OCI-LY3 (cell line): Measurements from ENCODE around the gene RETN.

Experiments used
- H2AFZ ChIP-seq: fragments of 200-600, 300-600 bp; shearing (Covaris generic); 2 replicates; pipeline ENCODE4 v1.6.0; 2014; ENCODE audit warnings: antibody characterized with exemption, low read depth, low read length
- H3K27ac ChIP-seq: fragments of 200-600, 300-600 bp; sonication (generic); 2 replicates; pipeline ENCODE4 v1.5.1; 2014; ENCODE audit warnings: mild to moderate bottlenecking, low read length, moderate library complexity, mixed read lengths
- H3K27me3 ChIP-seq: fragments of 200-600, 300-600 bp; sonication (generic); 2 replicates; pipeline ENCODE4 v1.6.1; 2014; ENCODE audit warnings: low read depth, low read length, mixed read lengths
- H3K36me3 ChIP-seq: fragments of 200-600, 300-600 bp; sonication (generic); replicated peaks from 2 replicates; pipeline ENCODE3; 2014; ENCODE audit warnings: low read depth, low read length, mixed read lengths
- H3K4me1 ChIP-seq: fragments of 300-600, 200-600 bp; sonication (generic); 2 replicates; pipeline ENCODE4 v1.6.1; 2014; ENCODE audit warnings: low read length, mixed read lengths
- H3K4me2 ChIP-seq: fragments of 200-600, 300-600 bp; sonication (generic); 2 replicates; pipeline ENCODE4 v1.6.1; 2014; ENCODE audit warnings: low read length, mixed read lengths
- H3K4me3 ChIP-seq: fragments of 300-600, 200-600 bp; sonication (generic); 2 replicates; pipeline ENCODE4 v1.5.1; 2014; ENCODE audit warnings: antibody characterized with exemption, mild to moderate bottlenecking, low read length, moderate library complexity
- H3K79me2 ChIP-seq: fragments of 300-600, 200-600 bp; shearing (Covaris generic); 2 replicates; pipeline ENCODE4 v1.6.1; 2014; ENCODE audit warnings: mild to moderate bottlenecking, low read length, mixed read lengths
- H3K9ac ChIP-seq: fragments of 300-600, 200-600 bp; shearing (Covaris generic); 2 replicates; pipeline ENCODE4 v1.6.0; 2014; ENCODE audit warnings: mild to moderate bottlenecking, low read length, moderate library complexity
- H3K9me3 ChIP-seq: fragments of 200-600, 300-600 bp; shearing (Covaris generic); 2 replicates; pipeline ENCODE4 v1.6.1; 2014; ENCODE audit warnings: low read length, mixed read lengths; ENCODE audit not compliant: insufficient read depth
- H4K20me1 ChIP-seq: fragments of 200-600, 300-600 bp; sonication (generic); 2 replicates; pipeline ENCODE4 v1.6.1; 2016; ENCODE audit warnings: low read length, mixed read lengths; ENCODE audit not compliant: insufficient read depth
- CTCF ChIP-seq: fragments of 200-600, 300-600 bp; sonication (generic); IDR thresholded peaks from 2 replicates; pipeline ENCODE4 v1.5.1; 2014; ENCODE audit warnings: antibody characterized with exemption, low read length, low read depth
- EZH2phosphoT487 ChIP-seq: fragments of 200-600 bp; shearing (Covaris generic); IDR thresholded peaks from 2 replicates; pipeline ENCODE4 v1.6.1; 2018; ENCODE audit warnings: antibody characterized with exemption, mixed run types, low read depth

RETN gene

DNA sequence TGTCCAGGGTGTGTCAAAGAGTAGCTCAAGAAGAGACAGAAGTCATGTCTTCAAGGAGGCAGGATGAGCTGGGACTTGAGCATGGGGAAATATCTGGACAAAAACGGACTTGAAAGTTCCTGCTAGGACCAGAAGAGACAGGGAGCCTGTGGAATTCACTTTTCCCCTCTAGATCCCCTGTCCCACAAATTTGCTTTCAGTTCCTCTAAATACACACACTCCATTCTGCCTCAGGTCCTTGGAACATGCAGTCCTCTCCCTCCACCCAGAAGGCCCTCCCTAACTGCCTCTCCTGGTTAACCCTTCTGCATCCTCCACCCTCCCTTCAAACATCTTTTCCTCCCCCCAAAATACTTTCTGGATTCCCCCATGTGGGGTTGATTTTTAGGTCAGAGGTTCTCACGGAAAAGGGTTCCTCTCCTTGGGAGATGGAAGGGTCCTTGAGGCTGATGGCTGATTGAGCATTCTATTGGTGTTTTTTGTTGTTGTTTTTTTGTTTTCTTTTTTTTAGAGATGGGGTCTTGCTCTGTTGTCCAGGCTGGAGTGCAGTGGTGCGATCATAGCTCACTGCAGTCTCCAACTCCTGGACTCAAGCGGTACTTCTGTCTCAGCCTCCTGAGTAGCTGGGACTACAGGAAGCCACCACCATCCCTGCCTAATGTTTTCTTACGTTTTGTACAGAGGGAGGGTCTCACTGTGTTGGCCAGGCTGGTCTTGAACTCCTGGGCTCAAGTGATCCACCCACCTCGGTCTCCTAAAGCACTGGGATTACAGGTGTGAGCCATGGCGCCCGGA lies 6.9 kb upstream of the RETN start:
- Histone ChIP-seq H3K36me3 (no peaks in the 10 kb centered on the region), H3K9ac (no peak overlapping the region), H3K79me2 (no peaks in the 10 kb centered on the region), H3K27me3 (peaks cover 7% of the 10 kb centered on the region), H4K20me1 (no peaks in the 10 kb centered on the region), H3K4me3 (no peak overlapping the region), H3K4me1 (no peaks in the 10 kb centered on the region; the same call in 1 of the 2 replicates), H3K27ac (no peak overlapping the region), H3K4me2 (no peak overlapping the region), H2AFZ (no peak overlapping the region), H3K9me3 (no peaks in the 10 kb centered on the region)
- TF ChIP-seq CTCF (no peak), EZH2phosphoT487 (no peak)

DNA sequence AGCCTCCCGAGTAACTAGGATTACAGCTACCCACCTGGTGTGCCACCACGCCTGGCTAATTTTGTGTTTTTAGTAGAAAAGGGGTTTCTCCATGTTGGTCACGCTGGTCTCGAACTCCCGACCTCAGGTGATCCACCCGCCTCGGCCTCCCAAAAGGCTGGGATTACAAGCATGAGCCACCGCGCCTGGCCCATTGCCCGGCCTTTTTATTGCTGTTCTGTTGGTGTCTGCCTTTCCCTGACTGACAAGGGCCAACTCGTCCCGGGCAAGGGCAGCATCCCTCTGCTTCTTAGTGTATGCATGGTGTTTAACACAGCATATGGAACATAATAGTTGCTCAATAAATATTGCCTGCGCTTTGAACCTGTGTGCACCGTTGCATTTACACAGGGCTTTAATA lies 6.2 kb upstream of the RETN start:
- no peak overlapping the region for H3K27ac ChIP-seq
- no peak overlapping the region for H3K4me2 ChIP-seq
- TF ChIP-seq EZH2phosphoT487 (no peak), CTCF (no peak)
- no peak overlapping the region for H3K9ac ChIP-seq
- H2AFZ ChIP-seq = no peak overlapping the region
- no peaks in the 10 kb centered on the region for H4K20me1 ChIP-seq
- H3K79me2 ChIP-seq = no peaks in the 10 kb centered on the region
- H3K9me3 ChIP-seq = no peaks in the 10 kb centered on the region
- H3K4me3 ChIP-seq = no peak overlapping the region
- no peaks in the 10 kb centered on the region for H3K36me3 ChIP-seq
- H3K27me3 ChIP-seq = peaks cover 7% of the 10 kb centered on the region
- no peaks in the 10 kb centered on the region; the same call in 1 of the 2 replicates for H3K4me1 ChIP-seq

- H3K9ac ChIP-seq = no peak overlapping the region
- no peak overlapping the region for H3K27ac ChIP-seq
- H3K27me3 ChIP-seq = peaks cover under 1% of the 10 kb centered on the region; the same call in 1 of the 2 replicates
- H3K9me3 ChIP-seq = no peaks in the 10 kb centered on the region
- H4K20me1 ChIP-seq = no peaks in the 10 kb centered on the region
- TF ChIP-seq CTCF (no peak), EZH2phosphoT487 (no peak)
- no peaks in the 10 kb centered on the region for H3K79me2 ChIP-seq
- H3K36me3 ChIP-seq = no peaks in the 10 kb centered on the region
- no peaks in the 10 kb centered on the region for H3K4me1 ChIP-seq
- H3K4me2 ChIP-seq = no peak overlapping the region
- no peak overlapping the region for H3K4me3 ChIP-seq
- no peak overlapping the region for H2AFZ ChIP-seq
Observed at GRCh38 chr19:7663706-7664105, 5.1 kb upstream of the RETN start.

DNA sequence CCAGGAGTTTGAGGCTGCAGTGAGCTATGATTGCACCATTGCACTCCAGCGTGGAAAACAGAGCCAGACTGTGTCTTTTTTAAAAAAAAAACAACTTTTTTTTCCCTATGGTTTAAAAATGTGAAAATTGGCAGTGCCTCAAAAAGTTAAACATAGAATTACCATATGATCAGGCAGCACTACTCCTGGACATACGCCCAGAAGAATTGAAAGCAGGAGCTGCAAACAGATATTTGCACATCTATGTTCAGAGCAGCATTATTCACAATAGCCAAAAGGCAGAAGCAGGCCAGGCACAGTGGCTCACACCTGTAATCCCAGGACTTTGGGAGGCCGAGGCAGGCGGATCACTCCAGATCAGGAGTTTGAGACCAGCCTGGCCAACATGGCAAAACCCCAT lies 3.8 kb upstream of the RETN start:
- Histone ChIP-seq H3K27ac (no peak overlapping the region), H3K27me3 (peaks cover 8% of the 10 kb centered on the region; the same call in 1 of the 2 replicates), H3K4me2 (no peak overlapping the region)

More for the DNA sequence above, 3.8 kb upstream of the RETN start:
- no peaks in the 10 kb centered on the region for H3K9me3 ChIP-seq
- H4K20me1 ChIP-seq = no peaks in the 10 kb centered on the region
- H2AFZ ChIP-seq = no peak overlapping the region
- no peaks in the 10 kb centered on the region for H3K36me3 ChIP-seq
- H3K79me2 ChIP-seq = no peaks in the 10 kb centered on the region
- H3K9ac ChIP-seq = no peak overlapping the region
- H3K4me3 ChIP-seq = no peak overlapping the region
- TF ChIP-seq EZH2phosphoT487 (no peak), CTCF (no peak)
- H3K4me1 ChIP-seq = no peaks in the 10 kb centered on the region
